Thymus (tissue), 11 donors: ENCODE data around the gene PRKCQ. TPM values are rescaled to one million over a fixed set of nuclear protein-coding genes. Genes with fewer than 3 reads are reported as not detected.

Experiments
- DNase-seq, 9 donors: peaks; one replicate each; pipeline ENCODE4 v3.0.0-alpha.2; 2013; ENCODE audit warnings: low spot score in 9 of 9, low read depth in 6 of 9, missing footprints in 1 of 9
- H3K27ac ChIP-seq, 2 donors: one replicate each; pipeline ENCODE4 v1.5.1; 2013; ENCODE audit warnings: control low read depth in 1 of 2, low read depth in 1 of 2, low read length in 1 of 2, mild to moderate bottlenecking in 1 of 2, moderate library complexity in 1 of 2
- H3K27me3 ChIP-seq, 2 donors: one replicate each; pipeline ENCODE4 v1.5.1; 2013; ENCODE audit warnings: low read length in 1 of 2; ENCODE audit not compliant: control insufficient read depth in 2 of 2, insufficient read depth in 1 of 2
- H3K36me3 ChIP-seq, 2 donors: one replicate each; pipeline ENCODE4 v1.5.1; 2013; ENCODE audit warnings: low read length in 1 of 2, mild to moderate bottlenecking in 1 of 2, moderate library complexity in 1 of 2; ENCODE audit not compliant: control insufficient read depth in 2 of 2, insufficient read depth in 2 of 2
- H3K4me1 ChIP-seq, 2 donors: one replicate each; pipeline ENCODE4 v1.5.1; 2013; ENCODE audit warnings: low read length in 2 of 2; ENCODE audit not compliant: control insufficient read depth in 2 of 2, insufficient read depth in 2 of 2
- H3K4me3 ChIP-seq, 2 donors: one replicate each; pipeline ENCODE4 v1.5.1; 2013; ENCODE audit warnings: low read length in 2 of 2, control low read depth in 1 of 2, mild to moderate bottlenecking in 1 of 2
- H3K9me3 ChIP-seq, 2 donors: one replicate each; pipeline ENCODE4 v1.5.1; 2013; ENCODE audit warnings: low read length in 1 of 2, mild to moderate bottlenecking in 1 of 2; ENCODE audit not compliant: control insufficient read depth in 2 of 2, insufficient read depth in 1 of 2
- WGBS: extraction: QIAGEN DNeasy Blood & Tissue Kit; methylation state at CpG from one replicate; pipeline ENCODE4 v1.1.7; 2013; 5-methylcytosine and 5-hydroxymethylcytosine counted together
- polyA plus RNA-seq: library from polyadenylated mRNA; stranded (reverse); fragments of 200-250 nt; gene quantifications from one replicate; pipeline ENCODE4 v1.2.3, GENCODE V29; 2013
- total RNA-seq: library from RNA; stranded (reverse); fragments of 120-200 nt; gene quantifications from one replicate; pipeline ENCODE4 v1.2.4, GENCODE V29; 2013
- donor health status: healthy.

Gene PRKCQ
- total and polyA plus RNA-seq, 2 donors = 18.1 to 55.2 TPM

DNA sequence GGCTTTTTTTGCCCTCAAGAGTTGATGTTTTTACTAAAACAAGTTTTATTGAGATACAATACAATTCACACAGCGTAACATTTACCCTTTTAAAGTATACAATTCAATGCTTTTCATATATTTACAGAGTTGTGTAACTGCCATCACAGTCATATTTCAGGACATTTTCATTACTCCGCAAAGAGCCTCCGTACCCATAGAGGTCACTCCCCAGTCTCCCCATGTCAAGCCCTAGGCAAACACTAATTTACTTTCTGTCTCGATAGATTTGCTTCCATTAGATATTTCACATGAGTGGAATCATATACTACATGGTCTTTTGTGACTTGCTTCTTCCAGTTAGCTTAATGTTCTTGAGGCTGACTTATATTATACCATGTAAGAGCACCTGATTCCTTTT, 183.8 kb downstream of the PRKCQ start:
- Histone ChIP-seq H3K36me3 (peaks cover 0 to 3% of the 10 kb centered on the region in 2 donors), H3K27me3 (peaks cover 1 to 2% of the 10 kb centered on the region in 2 donors), H3K4me1 (no peaks in the 10 kb centered on the region), H3K4me3 (no peak overlapping the region), H3K9me3 (no peaks in the 10 kb centered on the region), H3K27ac (no peak overlapping the region)
- WGBS = 98% methylated on average over 4 of the region's 4 CpGs
- DNase-seq = no peak

DNA sequence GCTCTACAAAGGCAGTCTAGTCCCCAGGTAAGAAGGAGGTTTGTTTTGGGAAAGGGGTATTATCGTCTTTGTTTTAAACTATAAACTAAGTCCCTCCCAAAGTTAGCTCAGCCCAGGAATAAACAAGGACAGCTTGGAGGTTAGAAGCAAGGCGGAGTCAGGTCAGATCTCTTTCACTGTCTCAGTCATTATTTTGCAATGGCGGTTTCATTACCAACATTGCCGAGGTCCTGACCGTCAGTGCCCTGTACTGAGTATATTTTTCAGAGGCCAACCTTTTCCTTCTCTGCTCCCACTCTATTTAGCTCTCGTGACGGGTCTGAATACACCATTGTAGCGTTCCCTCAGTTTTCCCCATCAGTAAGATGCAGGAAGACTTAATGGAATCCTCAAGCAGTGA, 184.5 kb downstream of the PRKCQ start:
- H3K9me3 ChIP-seq = no peaks in the 10 kb centered on the region
- H3K36me3 ChIP-seq = peaks cover 0 to 3% of the 10 kb centered on the region in 2 donors
- WGBS = 97% methylated on average over 8 of the region's 8 CpGs
- peaks cover 0 to 2% of the 10 kb centered on the region in 2 donors for H3K27me3 ChIP-seq
- no peak overlapping the region for H3K27ac ChIP-seq
- H3K4me1 ChIP-seq = no peaks in the 10 kb centered on the region
- no peak overlapping the region for H3K4me3 ChIP-seq
- DNase-seq = no peak

DNA sequence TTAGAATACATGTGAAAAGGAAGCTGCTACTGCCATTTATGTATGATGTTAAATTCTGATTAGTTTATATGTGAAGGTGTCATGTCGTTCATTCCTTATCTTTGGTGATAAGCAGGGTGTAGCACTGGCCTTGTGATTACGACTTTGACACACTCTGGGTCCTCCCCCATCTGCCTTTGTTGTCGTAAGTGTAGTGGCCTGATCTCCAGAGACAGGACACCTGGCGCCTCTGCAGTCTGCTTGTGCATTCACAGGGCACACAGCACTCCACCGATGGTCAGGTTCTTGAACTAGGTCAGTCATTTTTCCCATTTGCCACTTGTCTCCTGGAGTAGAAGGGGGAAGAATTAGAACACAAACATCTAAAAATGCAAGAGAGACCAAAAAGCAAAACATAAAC, 186.0 kb downstream of the PRKCQ start:
- peaks cover 0 to 3% of the 10 kb centered on the region in 2 donors for H3K9me3 ChIP-seq
- no peak for DNase-seq
- no peaks in the 10 kb centered on the region for H3K4me1 ChIP-seq
- peaks cover 0 to 3% of the 10 kb centered on the region in 2 donors for H3K36me3 ChIP-seq
- no peak overlapping the region for H3K27ac ChIP-seq
- 95% methylated on average over 5 of the region's 5 CpGs for WGBS
- no peaks in the 10 kb centered on the region for H3K27me3 ChIP-seq
- H3K4me3 ChIP-seq = no peak overlapping the region

DNA sequence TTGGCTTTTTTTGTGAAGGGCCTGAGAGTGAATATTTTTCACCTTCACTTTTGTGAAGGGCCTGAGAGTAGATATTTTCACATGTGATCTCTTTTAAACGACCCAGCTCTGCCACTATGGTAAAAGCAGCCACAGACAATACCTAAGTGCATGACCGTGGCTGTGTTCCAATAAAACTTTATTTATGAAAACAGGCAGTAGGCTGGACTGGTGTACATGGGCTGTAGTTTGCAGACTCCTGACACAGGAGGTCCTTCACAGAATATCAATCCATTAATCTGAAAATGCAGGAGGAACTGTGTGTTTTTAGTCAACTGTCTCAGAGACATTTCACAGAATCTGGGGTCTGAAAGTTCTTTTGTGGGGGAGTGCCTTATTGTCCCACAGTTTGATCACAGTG, 186.9 kb downstream of the PRKCQ start:
- Histone ChIP-seq H3K9me3 (peaks cover 0 to 6% of the 10 kb centered on the region in 2 donors), H3K27ac (no peak overlapping the region), H3K27me3 (no peaks in the 10 kb centered on the region), H3K36me3 (peaks cover 0 to 3% of the 10 kb centered on the region in 2 donors), H3K4me3 (no peak overlapping the region), H3K4me1 (no peaks in the 10 kb centered on the region)
- DNase-seq = no peak
- 95% methylated on average over 2 of the region's 2 CpGs for WGBS

DNA sequence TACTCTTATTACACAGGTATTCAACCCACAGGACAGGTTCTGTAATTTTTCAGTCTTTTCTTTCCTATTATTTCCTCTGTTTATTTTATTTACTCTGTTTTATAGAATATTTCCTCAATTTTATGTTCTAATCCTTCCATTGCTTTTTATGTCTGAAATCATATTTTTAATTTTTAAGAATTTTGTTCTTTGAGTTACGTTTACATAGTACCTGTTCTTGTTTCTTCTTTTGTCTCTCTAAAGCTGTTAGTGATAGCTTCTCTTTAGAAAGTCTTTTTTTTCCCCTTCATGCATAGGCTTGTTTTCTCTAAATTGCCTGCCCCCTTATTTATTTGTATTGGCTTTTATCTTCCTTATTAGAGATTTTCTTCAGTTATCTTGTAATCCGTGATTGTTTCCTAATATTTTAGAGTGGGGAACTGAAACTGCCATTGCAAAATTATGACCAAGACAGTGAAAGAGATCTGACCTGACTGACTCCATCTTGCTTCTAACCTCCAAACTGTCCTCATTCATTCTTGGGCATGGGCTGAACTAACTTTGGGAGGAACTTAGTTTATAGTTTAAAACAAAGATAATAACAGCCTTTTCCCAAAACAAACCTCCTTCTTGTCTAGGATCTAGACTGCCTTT, 189.7 kb downstream of the PRKCQ start:
- H3K27me3 ChIP-seq = no peaks in the 10 kb centered on the region
- H3K9me3 ChIP-seq = peaks cover 0 to 7% of the 10 kb centered on the region in 2 donors
- H3K27ac ChIP-seq = no peak overlapping the region
- no peak overlapping the region for H3K4me3 ChIP-seq
- no peaks in the 10 kb centered on the region for H3K4me1 ChIP-seq
- WGBS = 97% methylated on average over 2 of the region's 2 CpGs
- H3K36me3 ChIP-seq = peaks cover 0 to 3% of the 10 kb centered on the region in 2 donors
- no peak for DNase-seq

DNA sequence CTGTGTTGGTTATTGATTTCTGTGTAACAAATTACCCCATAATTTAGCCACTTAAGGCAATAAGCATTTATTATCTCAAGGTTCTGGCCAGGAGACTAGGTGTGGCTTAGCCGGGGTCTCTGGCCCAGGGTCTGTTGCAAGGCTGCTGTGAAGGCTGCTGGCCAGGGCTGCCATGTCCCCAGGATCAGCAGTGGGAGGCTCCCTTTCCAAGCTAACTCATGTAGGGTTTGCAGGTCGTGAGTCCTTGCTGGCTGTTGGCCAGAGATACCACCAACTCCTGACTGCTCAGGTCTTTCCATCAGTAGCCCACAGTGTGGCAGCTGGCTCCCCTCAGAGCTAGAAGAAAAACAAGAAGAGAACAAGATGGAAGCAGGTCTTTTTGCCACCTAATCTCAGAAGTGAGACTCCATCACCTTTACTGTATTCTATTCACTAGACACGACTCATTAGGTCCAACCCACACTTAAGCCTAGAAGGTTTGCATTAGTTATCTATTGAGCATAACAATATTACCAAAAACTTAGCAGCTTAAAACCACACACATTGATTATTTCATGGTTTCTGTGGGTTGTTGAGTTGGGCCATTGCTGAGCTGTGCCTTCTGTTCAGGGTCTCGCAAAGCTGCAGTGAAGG, 191.7 kb downstream of the PRKCQ start:
- H3K27ac ChIP-seq = no peak overlapping the region
- WGBS = 85% methylated on average over 4 of the region's 4 CpGs
- H3K4me1 ChIP-seq = no peaks in the 10 kb centered on the region
- no peaks in the 10 kb centered on the region for H3K27me3 ChIP-seq
- peaks cover 0 to 7% of the 10 kb centered on the region in 2 donors for H3K9me3 ChIP-seq
- H3K4me3 ChIP-seq = no peak overlapping the region
- H3K36me3 ChIP-seq = no peaks in the 10 kb centered on the region
- DNase-seq = no peak

DNA sequence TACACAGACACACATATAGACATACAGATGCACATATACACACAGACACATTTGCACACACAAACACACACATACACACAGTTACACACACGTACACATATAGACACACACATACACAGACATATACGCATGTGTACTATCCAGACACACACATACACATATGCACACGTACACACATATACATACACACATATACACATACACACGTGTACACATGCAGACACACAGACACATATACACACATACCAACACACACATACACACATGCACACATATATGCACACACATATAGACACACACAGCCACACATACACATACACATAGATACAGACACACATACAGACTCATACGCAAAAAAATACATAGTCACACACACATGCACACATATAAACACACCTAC, 193.1 kb downstream of the PRKCQ start:
- Histone ChIP-seq H3K27me3 (no peaks in the 10 kb centered on the region), H3K9me3 (peaks cover 0 to 7% of the 10 kb centered on the region in 2 donors), H3K27ac (no peak overlapping the region), H3K4me1 (peaks cover 6 to 13% of the 10 kb centered on the region in 2 donors), H3K36me3 (no peaks in the 10 kb centered on the region), H3K4me3 (no peak overlapping the region)
- no peak for DNase-seq
- WGBS = 96% methylated on average over 5 of the region's 5 CpGs

DNA sequence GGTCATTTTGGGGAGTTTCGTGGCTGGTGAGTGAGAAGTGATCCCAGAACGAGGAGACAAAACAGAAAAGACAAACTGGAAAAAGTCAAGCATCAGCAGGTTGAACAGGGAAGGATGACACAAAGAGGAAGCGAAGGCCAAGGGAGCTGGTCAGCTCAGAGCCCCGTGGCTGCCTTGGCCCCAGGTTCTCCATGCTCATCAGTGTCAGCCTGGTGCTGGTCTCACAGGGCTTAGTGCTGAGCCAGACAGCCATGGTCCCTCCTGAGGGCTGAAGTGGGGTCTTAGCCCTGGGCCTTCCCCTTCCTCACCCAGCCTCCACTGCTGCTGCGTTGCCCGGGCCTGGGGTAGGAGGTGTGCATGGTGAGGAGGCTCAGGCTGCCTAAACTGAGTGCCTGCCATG, 193.7 kb downstream of the PRKCQ start:
- H3K27ac ChIP-seq = no peak overlapping the region
- DNase-seq = no peak
- H3K36me3 ChIP-seq = no peaks in the 10 kb centered on the region
- peaks cover 0 to 7% of the 10 kb centered on the region in 2 donors for H3K9me3 ChIP-seq
- H3K27me3 ChIP-seq = no peaks in the 10 kb centered on the region
- 94% methylated on average over 6 of the region's 6 CpGs for WGBS
- peaks cover 12 to 18% of the 10 kb centered on the region in 2 donors for H3K4me1 ChIP-seq
- H3K4me3 ChIP-seq = no peak overlapping the region

DNA sequence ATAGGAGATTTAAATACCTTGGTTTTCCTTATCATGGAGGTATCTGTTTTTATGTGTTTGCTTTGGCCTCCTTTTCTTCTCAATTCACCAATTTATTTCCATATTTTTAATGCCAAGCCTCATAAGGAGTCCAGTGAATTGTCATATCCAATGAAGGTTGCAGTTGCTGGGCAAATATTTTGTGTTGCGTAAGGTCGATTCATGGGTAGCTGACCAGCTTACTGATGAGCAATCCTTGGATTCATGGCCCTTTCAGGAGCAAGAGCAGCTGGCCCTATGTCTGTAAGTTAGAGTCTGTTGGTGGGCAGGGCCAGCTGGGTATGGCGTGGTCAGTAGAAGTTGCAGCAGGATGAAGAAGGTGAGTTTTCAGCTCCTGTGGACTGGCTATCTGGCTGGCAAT, 194.4 kb downstream of the PRKCQ start:
- Histone ChIP-seq H3K4me3 (no peak overlapping the region), H3K27ac (no peak overlapping the region), H3K27me3 (no peaks in the 10 kb centered on the region), H3K36me3 (no peaks in the 10 kb centered on the region), H3K9me3 (peaks cover 0 to 11% of the 10 kb centered on the region in 2 donors), H3K4me1 (peaks cover 12 to 18% of the 10 kb centered on the region in 2 donors)
- WGBS = 77% methylated on average over 3 of the region's 3 CpGs
- DNase-seq = no peak
